KMS-11 (cell line): ENCODE measurements around the gene NPTX2.

ENCODE experiments used
- H2AFZ ChIP-seq: fragments of 200-600 bp; sonication (generic); 2 replicates; pipeline ENCODE4 v1.6.1; 2016; ENCODE audit warnings: antibody characterized with exemption, mixed run types, low read depth
- H3K27ac ChIP-seq: fragments of 200-600 bp; sonication (generic); 2 replicates; pipeline ENCODE4 v1.6.1; 2016; ENCODE audit warnings: mild to moderate bottlenecking, mixed run types
- H3K27me3 ChIP-seq: fragments of 200-600 bp; sonication (generic); 2 replicates; pipeline ENCODE4 v1.6.1; 2017; ENCODE audit warnings: mild to moderate bottlenecking, low read depth, mixed run types, moderate library complexity; ENCODE audit not compliant: insufficient read depth
- H3K36me3 ChIP-seq: fragments of 200-600 bp; sonication (generic); 2 replicates; pipeline ENCODE4 v1.6.1; 2017; ENCODE audit warnings: mild to moderate bottlenecking, mixed run types; ENCODE audit not compliant: insufficient read depth
- H3K4me1 ChIP-seq: fragments of 200-600 bp; sonication (generic); 2 replicates; pipeline ENCODE4 v1.6.1; 2016; ENCODE audit warnings: mild to moderate bottlenecking, low read depth, mixed run types; ENCODE audit not compliant: poor library complexity, severe bottlenecking
- H3K4me2 ChIP-seq: fragments of 200-600 bp; sonication (generic); 2 replicates; pipeline ENCODE4 v1.7.0; 2016; ENCODE audit warnings: mild to moderate bottlenecking, mixed run types
- H3K4me3 ChIP-seq: fragments of 200-600 bp; sonication (generic); IDR thresholded peaks from 2 replicates; pipeline ENCODE4 v1.6.1; 2017; ENCODE audit warnings: low read depth, low read length, mixed read lengths; ENCODE audit not compliant: insufficient read depth
- H3K79me2 ChIP-seq: fragments of 200-600 bp; sonication (generic); 2 replicates; pipeline ENCODE4 v1.6.1; 2016; ENCODE audit warnings: low read depth, mixed run types; ENCODE audit not compliant: insufficient read depth
- H3K9ac ChIP-seq: fragments of 200-600 bp; sonication (generic); 2 replicates; pipeline ENCODE4 v1.6.1; 2016; ENCODE audit warnings: mild to moderate bottlenecking, mixed run types
- H4K20me1 ChIP-seq: fragments of 200-600 bp; sonication (generic); 2 replicates; pipeline ENCODE4 v1.6.1; 2016; ENCODE audit warnings: mild to moderate bottlenecking, mixed run types; ENCODE audit not compliant: insufficient read depth
- CTCF ChIP-seq: fragments of 200-600 bp; sonication (generic); conservative IDR thresholded peaks from 2 replicates; pipeline ENCODE4 v1.6.1; 2017; ENCODE audit warnings: low read depth, mild to moderate bottlenecking, antibody characterized with exemption, low read length, moderate library complexity, mixed read lengths

Gene NPTX2

GRCh38 chr7:98613601-98614425 is 3.3 kb upstream of the NPTX2 start:
- no peak overlapping the region for H2AFZ ChIP-seq
- H3K27me3 ChIP-seq = no peaks in the 10 kb centered on the region
- no peak overlapping the region for H3K4me3 ChIP-seq
- no peak overlapping the region for H3K9ac ChIP-seq
- TF ChIP-seq CTCF = no peak
- H3K4me2 ChIP-seq = no peak overlapping the region
- H3K4me1 ChIP-seq = no peaks in the 10 kb centered on the region
- no peaks in the 10 kb centered on the region for H3K79me2 ChIP-seq
- H3K36me3 ChIP-seq = no peaks in the 10 kb centered on the region
- H3K27ac ChIP-seq = no peak overlapping the region
- no peaks in the 10 kb centered on the region for H4K20me1 ChIP-seq

GRCh38 chr7:98616381-98617050 is 569 bp upstream of the NPTX2 start:
- H3K9ac ChIP-seq = no peak overlapping the region
- no peaks in the 10 kb centered on the region for H3K79me2 ChIP-seq
- H2AFZ ChIP-seq = no peak overlapping the region
- no peaks in the 10 kb centered on the region for H3K4me1 ChIP-seq
- H3K4me2 ChIP-seq = no peak overlapping the region
- TF ChIP-seq CTCF = no peak
- H3K27ac ChIP-seq = no peak overlapping the region
- H3K27me3 ChIP-seq = no peaks in the 10 kb centered on the region; the same call in 1 of the 2 replicates
- no peak overlapping the region for H3K4me3 ChIP-seq
- no peaks in the 10 kb centered on the region for H4K20me1 ChIP-seq
- no peaks in the 10 kb centered on the region for H3K36me3 ChIP-seq

GRCh38 chr7:98617960-98618418 is 904 bp downstream of the NPTX2 start:
- Histone ChIP-seq H3K9ac (no peak overlapping the region), H3K4me3 (no peak overlapping the region), H3K4me1 (no peaks in the 10 kb centered on the region), H4K20me1 (no peaks in the 10 kb centered on the region), H3K27ac (no peak overlapping the region), H3K79me2 (no peaks in the 10 kb centered on the region), H2AFZ (no peak overlapping the region), H3K4me2 (no peak overlapping the region), H3K27me3 (no peaks in the 10 kb centered on the region; the same call in 1 of the 2 replicates), H3K36me3 (no peaks in the 10 kb centered on the region)
- TF ChIP-seq CTCF = no peak

- no peaks in the 10 kb centered on the region for H3K36me3 ChIP-seq
- no peak for TF ChIP-seq CTCF
- H3K27me3 ChIP-seq = no peaks in the 10 kb centered on the region; the same call in 1 of the 2 replicates
- no peak overlapping the region for H3K4me2 ChIP-seq
- no peak overlapping the region for H2AFZ ChIP-seq
- H3K79me2 ChIP-seq = no peaks in the 10 kb centered on the region
- no peaks in the 10 kb centered on the region for H3K4me1 ChIP-seq
- H3K27ac ChIP-seq = no peak overlapping the region
- H3K9ac ChIP-seq = no peak overlapping the region
- no peaks in the 10 kb centered on the region for H4K20me1 ChIP-seq
- H3K4me3 ChIP-seq = no peak overlapping the region
Observed at GRCh38 chr7:98618786-98619185, 1.7 kb downstream of the NPTX2 start.
